Stomach smooth muscle (tissue), 2 donors: Measurements from ENCODE around the gene OR4D5.

Experiments
- H3K27ac ChIP-seq: one replicate; pipeline ENCODE4 v1.7.0; 2013; ENCODE audit warnings: mild to moderate bottlenecking, low read length, inconsistent platforms
- H3K27me3 ChIP-seq, 2 donors: one replicate each; pipeline ENCODE4 v1.7.0; 2013; ENCODE audit warnings: low read length in 2 of 2; ENCODE audit not compliant: insufficient read depth in 2 of 2, control insufficient read depth in 1 of 2
- H3K36me3 ChIP-seq, 2 donors: one replicate each; pipeline ENCODE4 v1.7.0; 2013; ENCODE audit warnings: low read length in 2 of 2; ENCODE audit not compliant: control insufficient read depth in 2 of 2, insufficient read depth in 2 of 2
- H3K4me1 ChIP-seq: one replicate; pipeline ENCODE4 v1.7.0; 2013; ENCODE audit warnings: low read length; ENCODE audit not compliant: control insufficient read depth, insufficient read depth
- H3K4me3 ChIP-seq, 2 donors: one replicate each; pipeline ENCODE4 v1.7.0; 2013; ENCODE audit warnings: low read length in 2 of 2
- H3K9ac ChIP-seq, 2 donors: one replicate each; pipeline ENCODE4 v1.7.0; 2013; ENCODE audit warnings: low read length in 2 of 2, mild to moderate bottlenecking in 1 of 2
- H3K9me3 ChIP-seq, 2 donors: one replicate each; pipeline ENCODE4 v1.7.0; 2013; ENCODE audit warnings: low read length in 2 of 2; ENCODE audit not compliant: control insufficient read depth in 2 of 2
- donor health status: healthy.
- donor health status: Pancreatic carcinoma.

The OR4D5 gene

GRCh38 chr11:123945132-123945531 is 5.7 kb downstream of the OR4D5 start:
- H3K9me3 ChIP-seq = no peaks in the 10 kb centered on the region

DNA sequence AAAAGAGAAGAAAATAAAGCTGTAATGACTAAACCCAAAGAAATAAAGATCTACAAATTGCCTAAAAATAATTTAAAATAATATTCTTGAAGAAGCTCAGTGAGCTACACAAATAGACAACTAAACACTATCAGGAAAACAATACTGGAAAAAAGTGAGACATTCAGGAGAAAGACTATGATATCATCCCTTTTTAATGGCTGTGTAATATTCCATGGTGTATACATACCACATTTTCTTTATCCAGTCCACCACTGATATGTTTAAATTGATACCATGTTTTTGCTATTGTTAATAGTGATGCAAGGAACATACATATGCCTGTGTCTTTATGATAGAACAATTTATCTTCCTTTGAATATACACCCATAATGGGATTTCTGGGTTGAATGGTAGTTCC is 17.3 kb downstream of the OR4D5 start:
- no peak overlapping the region for H3K4me3 ChIP-seq
- H3K9ac ChIP-seq = no peak overlapping the region
- no peaks in the 10 kb centered on the region for H3K4me1 ChIP-seq
- no peaks in the 10 kb centered on the region for H3K27me3 ChIP-seq
- H3K27ac ChIP-seq = no peak overlapping the region
- H3K36me3 ChIP-seq = no peaks in the 10 kb centered on the region
- peaks cover 0 to 3% of the 10 kb centered on the region in 2 donors for H3K9me3 ChIP-seq

More at GRCh38 chr11:123945132-123945531, 5.7 kb downstream of the OR4D5 start:
- no peak overlapping the region for H3K27ac ChIP-seq
- no peaks in the 10 kb centered on the region for H3K36me3 ChIP-seq
- H3K4me1 ChIP-seq = no peaks in the 10 kb centered on the region
- no peaks in the 10 kb centered on the region for H3K27me3 ChIP-seq
- H3K4me3 ChIP-seq = no peak overlapping the region
- H3K9ac ChIP-seq = no peak overlapping the region

GRCh38 chr11:123973816-123974215 is 34.4 kb downstream of the OR4D5 start:
- Histone ChIP-seq H3K27me3 (no peaks in the 10 kb centered on the region), H3K9ac (no peak overlapping the region), H3K4me3 (no peak overlapping the region), H3K9me3 (no peaks in the 10 kb centered on the region), H3K36me3 (no peaks in the 10 kb centered on the region), H3K4me1 (no peaks in the 10 kb centered on the region), H3K27ac (no peak overlapping the region)

GRCh38 chr11:123976770-123977560 is 37.5 kb downstream of the OR4D5 start:
- no peak overlapping the region for H3K9ac ChIP-seq
- no peak overlapping the region for H3K27ac ChIP-seq
- H3K4me1 ChIP-seq = no peaks in the 10 kb centered on the region
- H3K9me3 ChIP-seq = no peaks in the 10 kb centered on the region
- no peak overlapping the region for H3K4me3 ChIP-seq
- no peaks in the 10 kb centered on the region for H3K36me3 ChIP-seq
- H3K27me3 ChIP-seq = no peaks in the 10 kb centered on the region

DNA sequence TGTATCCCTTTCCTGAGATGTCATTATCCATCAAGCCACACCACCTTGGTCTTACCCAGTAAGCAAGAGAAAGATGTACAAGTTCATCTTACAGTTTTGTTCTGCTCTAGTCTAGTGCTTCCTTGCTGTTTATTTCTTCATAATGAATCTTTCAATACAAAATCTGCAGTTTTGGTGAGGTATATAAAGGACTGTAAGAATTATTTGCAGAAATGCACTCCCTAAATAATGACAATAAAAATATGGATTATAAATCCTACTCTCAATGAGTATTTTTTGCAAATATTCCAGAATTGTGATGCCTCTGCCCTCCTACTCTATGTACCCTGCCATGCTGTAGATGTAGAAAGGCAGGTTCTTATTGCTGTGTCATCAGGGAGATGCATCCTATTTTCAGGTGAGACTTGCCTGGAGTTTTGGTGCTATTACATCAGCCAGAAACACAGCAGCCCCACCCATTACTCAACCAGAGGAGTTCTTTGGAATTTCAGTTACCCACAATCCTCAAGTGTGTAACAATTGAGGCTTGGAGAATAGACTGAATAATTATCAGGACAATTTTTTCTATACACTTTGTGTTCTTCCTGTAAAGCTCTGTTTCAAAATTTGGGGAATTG is 38.4 kb downstream of the OR4D5 start, which contains the start of gene OR10S1:
OR10S1 (minus strand) TSS at position 51 of the 617 bp plus-strand sequence. CDS start 117 bp downstream, outside the sequence.
- Histone ChIP-seq H3K27ac (no peak within 1 kb of the TSS), H3K4me1 (no peaks in the 10 kb centered on the region), H3K4me3 (no peak within 1 kb of the TSS), H3K36me3 (no peaks in the 10 kb centered on the region), H3K9ac (no peak within 1 kb of the TSS), H3K27me3 (no peaks in the 10 kb centered on the region), H3K9me3 (no peaks in the 10 kb centered on the region)

DNA sequence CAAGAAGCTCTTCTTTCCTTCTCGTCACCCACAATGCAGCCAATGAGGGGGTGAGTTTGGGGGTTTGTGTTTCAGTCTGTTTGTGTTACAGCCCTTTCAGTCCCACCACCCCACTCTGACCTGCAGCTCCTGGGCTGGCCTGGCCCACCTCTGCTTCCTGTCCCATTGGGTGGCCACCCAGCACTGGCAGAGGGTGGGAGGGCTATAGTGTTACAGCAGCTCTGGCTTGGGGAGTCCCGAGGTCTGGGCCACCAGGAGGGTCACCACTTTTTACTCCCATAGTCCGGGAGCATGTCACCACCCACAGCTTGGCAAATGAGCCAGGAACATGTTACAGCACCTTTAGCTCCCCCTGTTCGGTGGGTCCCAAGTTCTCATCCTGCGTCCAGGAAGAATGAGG is 39.9 kb downstream of the OR4D5 start:
- Histone ChIP-seq H3K27ac (no peak overlapping the region), H3K9me3 (peaks cover 0 to under 1% of the 10 kb centered on the region in 2 donors), H3K4me3 (no peak overlapping the region), H3K4me1 (no peaks in the 10 kb centered on the region), H3K36me3 (no peaks in the 10 kb centered on the region), H3K9ac (no peak overlapping the region), H3K27me3 (no peaks in the 10 kb centered on the region)
